Esophagus squamous epithelium (tissue), 5 donors: ENCODE measurements around the gene ADCY5. TPM values are rescaled to one million over a fixed set of nuclear protein-coding genes. Genes with fewer than 3 reads are reported as not detected.

ENCODE experiments used
- DNase-seq: peaks from one replicate; lab custom pipeline; 2025; lab: John Stamatoyannopoulos, UW
- H3K27ac ChIP-seq, 4 donors: fragments of 200-600 bp; sonication (generic); one replicate each; pipeline ENCODE4 v1.5.1; 2016 to 2019; ENCODE audit warnings: mild to moderate bottlenecking in 1 of 4
- H3K27me3 ChIP-seq, 4 donors: fragments of 200-600 bp; sonication (generic); 1 replicate in 3 of 4; 2 replicates in 1 of 4; pipeline versions ENCODE4 v1.5.1 to v1.6.0; 2017 to 2021; ENCODE audit warnings: antibody characterized with exemption in 1 of 4
- H3K36me3 ChIP-seq, 3 donors: fragments of 200-600 bp; sonication (generic); one replicate each; pipeline ENCODE4 v1.5.1; 2016 to 2019
- H3K4me1 ChIP-seq, 3 donors: fragments of 200-600 bp; sonication (generic); one replicate each; pipeline ENCODE4 v1.5.1; 2017 to 2019
- H3K4me3 ChIP-seq, 4 donors: fragments of 200-600 bp; sonication (generic); 1 replicate in 3 of 4; 2 replicates in 1 of 4; pipeline ENCODE4 v1.5.1; 2016 to 2019; ENCODE audit warnings: mild to moderate bottlenecking in 2 of 4, moderate library complexity in 1 of 4
- H3K9me3 ChIP-seq, 3 donors: fragments of 200-600 bp; sonication (generic); one replicate each; pipeline ENCODE4 v1.5.1; 2016 to 2019
- CTCF ChIP-seq, 6 experiments: fragments of 450-650 bp in 4 of 6; fragments of 200-600 bp in 2 of 6; sonication (generic) in 2 of 6; IDR thresholded peaks; one replicate each; pipeline ENCODE4 v1.5.1; 2016 to 2019; ENCODE audit warnings: antibody characterized with exemption in 6 of 6, mild to moderate bottlenecking in 4 of 6, moderate library complexity in 4 of 6
- POLR2A ChIP-seq, 4 donors: fragments of 450-650 bp; IDR thresholded peaks; one replicate each; pipeline ENCODE4 v1.6.1; 2017; ENCODE audit warnings: antibody characterized with exemption in 4 of 4, mild to moderate bottlenecking in 4 of 4, moderate library complexity in 3 of 4
- WGBS, 2 donors: methylation state at CpG; one replicate each; pipeline ENCODE4 v1.1.5; 2018; 5-methylcytosine and 5-hydroxymethylcytosine counted together
- intact Hi-C: fragments of 100-400 bp; cut with DNase I; formaldehyde crosslinking; loops from one replicate; pipeline ENCODE4 v1.15.0; 2022
- total RNA-seq, 4 donors: library from RNA; depleted of rRNA; stranded (reverse); fragments of >200 nt; gene quantifications; one replicate each; pipeline ENCODE4 v1.1.0, GENCODE V29; 2016
- donor health status: DM: yes; HTN: yes; CAD: no.

Gene ADCY5
- total RNA-seq, 4 donors from 2014 or later: 0.72 to 17.4 (median 5.3) TPM

GRCh38 chr3:123451186-123451585 is 2.3 kb upstream of the ADCY5 start:
- TF ChIP-seq CTCF (IDR thresholded peaks at IDR 0.05) (no peak), POLR2A (IDR thresholded peaks at IDR 0.05) (no peak)
- H3K4me3 ChIP-seq: no peak overlapping the region
- no peak for DNase-seq
- WGBS, 2 donors: 62 to 72% methylated on average over 4 of the region's 4 CpGs
- H3K36me3 ChIP-seq: no peaks in the 10 kb centered on the region
- peak overlapping the region in 1 of 4 donors; percentile 88 for H3K27ac ChIP-seq
- peaks cover 0 to 65% (median 4%) of the 10 kb centered on the region in 4 donors for H3K27me3 ChIP-seq
- no peaks in the 10 kb centered on the region for H3K9me3 ChIP-seq
- peaks cover 12 to 38% (median 21%) of the 10 kb centered on the region in 3 donors for H3K4me1 ChIP-seq
- intact Hi-C loops: no loop called here

GRCh38 chr3:123449997-123450604 is 1.2 kb upstream of the ADCY5 start:
- Histone ChIP-seq H3K27ac (peak overlapping the region; percentile 64 to 91 (median 80)), H3K4me1 (peaks cover 12 to 38% (median 21%) of the 10 kb centered on the region in 3 donors), H3K27me3 (peaks cover 0 to 70% (median 4%) of the 10 kb centered on the region in 4 donors), H3K36me3 (no peaks in the 10 kb centered on the region), H3K4me3 (peak overlapping the region; percentile 40 to 78 (median 56)), H3K9me3 (no peaks in the 10 kb centered on the region)
- TF ChIP-seq CTCF (IDR thresholded peaks at IDR 0.05) (no peak), POLR2A (IDR thresholded peaks at IDR 0.05) (no peak)
- intact Hi-C loops: loop anchor here (2.0 kb wide), 1 partner anchor 39 kb away; no protein-coding TSS in a partner anchor
- no peak for DNase-seq
- 8 to 30% methylated on average over 10 to 16 of the region's 33 CpGs for WGBS, 2 donors

GRCh38 chr3:123449102-123449996 is 459 bp upstream of the ADCY5 start:
- WGBS, 2 donors: 0% methylated on average over 4 to 15 of the region's 114 CpGs
- H3K27ac ChIP-seq: peak overlapping the region; percentile 64 to 91 (median 82)
- no peak for DNase-seq
- H3K4me1 ChIP-seq: peaks cover 12 to 38% (median 21%) of the 10 kb centered on the region in 3 donors
- peak overlapping the region; percentile 40 to 78 (median 56) for H3K4me3 ChIP-seq
- TF ChIP-seq CTCF (IDR thresholded peaks at IDR 0.05): no peak
- peak in 1 of 4 donors; percentile 13 for TF ChIP-seq POLR2A (IDR thresholded peaks at IDR 0.05)
- intact Hi-C loops: loop anchor here (2.0 kb wide), 1 partner anchor 39 kb away; no protein-coding TSS in a partner anchor
- H3K9me3 ChIP-seq: no peaks in the 10 kb centered on the region
- peaks cover 0 to 74% (median 4%) of the 10 kb centered on the region in 4 donors for H3K27me3 ChIP-seq
- H3K36me3 ChIP-seq: no peaks in the 10 kb centered on the region

- 39 to 77% methylated on average over 10 to 39 of the region's 110 CpGs for WGBS, 2 donors
- H3K36me3 ChIP-seq: no peaks in the 10 kb centered on the region
- H3K4me3 ChIP-seq: peak overlapping the region; percentile 40 to 78 (median 56)
- H3K27ac ChIP-seq: peak overlapping the region; percentile 66 to 91 (median 83)
- peaks cover 0 to 66% (median 4%) of the 10 kb centered on the region in 4 donors for H3K27me3 ChIP-seq
- peaks cover 12 to 38% (median 21%) of the 10 kb centered on the region in 3 donors for H3K4me1 ChIP-seq
- no peak for DNase-seq
- intact Hi-C loops: loop anchor here (2.0 kb wide), 1 partner anchor 41 kb away; no protein-coding TSS in a partner anchor
- TF ChIP-seq POLR2A (IDR thresholded peaks at IDR 0.05) (no peak), CTCF (IDR thresholded peaks at IDR 0.05) (peak in 2 of 6 experiments; percentile 24 to 26)
- no peaks in the 10 kb centered on the region for H3K9me3 ChIP-seq
Observed at GRCh38 chr3:123447749-123448517, 957 bp downstream of the ADCY5 start.
